ENCODE data around the gene PROC. TPM values are rescaled to one million over a fixed set of nuclear protein-coding genes. Genes with fewer than 3 reads are reported as not detected.

The PROC gene
- total and polyA plus RNA-seq, 9 of the 15 experiments (the other 6 are each of a cell fraction or from before 2014, with no cell fraction given) = not detected

DNA sequence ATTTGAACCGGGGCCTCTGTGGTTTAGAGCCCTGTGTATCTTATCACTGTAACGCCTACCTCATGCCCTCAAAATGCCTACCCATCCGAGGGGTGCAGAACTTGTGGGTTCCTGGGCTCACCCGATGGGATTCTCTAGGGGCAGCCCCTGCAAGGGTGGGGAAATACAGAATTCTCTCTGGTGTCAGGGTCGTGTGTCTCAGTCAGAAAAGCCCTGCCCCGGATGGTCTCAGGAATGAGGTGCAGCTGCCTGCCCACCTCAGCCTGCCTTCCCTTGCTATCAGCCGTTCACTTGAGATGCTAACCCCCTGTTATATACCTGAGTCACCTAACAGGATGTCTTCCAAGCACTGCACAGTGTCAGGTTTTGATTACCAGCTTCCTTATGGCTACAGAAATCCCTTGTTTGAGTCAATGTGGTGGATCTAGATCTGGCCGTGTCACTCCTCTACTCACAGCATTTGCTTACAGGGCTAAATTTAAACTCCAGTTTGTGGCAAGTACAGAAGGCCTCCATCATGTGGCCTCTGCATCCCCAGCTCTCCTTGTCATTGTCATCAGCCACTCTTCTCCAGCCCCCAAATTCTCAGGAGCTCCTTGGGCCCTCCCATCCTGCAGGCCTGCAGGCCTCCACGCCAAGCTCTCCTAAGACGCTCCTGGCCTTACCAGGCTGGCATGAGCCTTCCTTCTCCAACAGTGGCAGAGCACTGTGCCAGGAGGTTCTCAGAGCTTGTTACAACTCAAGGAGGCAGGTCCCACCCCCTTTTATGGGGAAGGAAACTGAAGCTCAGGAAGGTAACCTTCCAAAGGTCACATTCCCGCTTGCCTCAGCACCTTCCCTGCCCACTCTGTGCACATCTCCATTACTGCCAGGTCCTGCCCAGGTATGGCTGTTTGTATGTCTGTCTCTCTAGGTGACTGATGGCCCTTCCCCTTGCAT, 16.2 kb upstream of the PROC start:
- H3K27me3 ChIP-seq (ENCODE audit: control insufficient read depth in 2 of 2, insufficient read depth in 2 of 2, low read length in 2 of 2) = no peaks in the 10 kb centered on the region
- H3K36me3 ChIP-seq (ENCODE audit: control insufficient read depth, insufficient read depth, low read length) = no peaks in the 10 kb centered on the region
- H3K9me3 ChIP-seq (replicated peaks; ENCODE audit: control insufficient read depth, insufficient read depth, low read depth, low read length) = no peaks in the 10 kb centered on the region
- no peaks in the 10 kb centered on the region for H3K9me1 ChIP-seq (ENCODE audit: control insufficient read depth, insufficient read depth, low read length)
- no peaks in the 10 kb centered on the region for H4K20me1 ChIP-seq (replicated peaks; ENCODE audit: control insufficient read depth, insufficient read depth, low read length)
- POLR2A ChIA-PET = interaction anchor here (0.6 to 1.5 kb wide), 2 partner anchors 9 to 38 kb away, joined by 3 read pairs; no protein-coding TSS in a partner anchor
- in situ Hi-C loops (cut with MboI) (no loop called here), intact Hi-C loops (cut with micrococcal nuclease) (no loop called here)
- FAIRE-seq (peak; percentile 42), ATAC-seq (no peak), DNase-seq (ENCODE audit: extremely low read depth in 1 of 4, low spot score in 3 of 4) (no peak)
- peaks cover 16% of the 10 kb centered on the region in 2 experiments for H3K4me1 ChIP-seq (replicated peaks in 1 of 2; ENCODE audit: control insufficient read depth in 2 of 2, insufficient read depth in 2 of 2, low read length in 2 of 2)
- BruUV-seq (replicated peaks) = no TSS peak
- H3K4me3 ChIP-seq = no peak overlapping the region
- no peak overlapping the region for H3K4me2 ChIP-seq (ENCODE audit: insufficient read depth, low read length)
- no peak overlapping the region for H2AFZ ChIP-seq (ENCODE audit: low read depth, low read length)
- 45% methylated on average over 10 of the region's 11 CpGs for WGBS (ENCODE audit: insufficient coverage, low coverage, missing lambda C conversion rate)
- TF ChIP-seq KDM1A (IDR thresholded peaks at IDR 0.05) = peak in 1 of 2 experiments; percentile 42; a peak in 1 of 4 replicates
- no peak for TF ChIP-seq ZNF384 (IDR thresholded peaks at IDR 0.05; ENCODE audit: low read depth, low read length)
- no peak for TF ChIP-seq DIDO1 (tag; IDR thresholded peaks at IDR 0.05; ENCODE audit: low read depth)
- TF ChIP-seq, protein P1, sequence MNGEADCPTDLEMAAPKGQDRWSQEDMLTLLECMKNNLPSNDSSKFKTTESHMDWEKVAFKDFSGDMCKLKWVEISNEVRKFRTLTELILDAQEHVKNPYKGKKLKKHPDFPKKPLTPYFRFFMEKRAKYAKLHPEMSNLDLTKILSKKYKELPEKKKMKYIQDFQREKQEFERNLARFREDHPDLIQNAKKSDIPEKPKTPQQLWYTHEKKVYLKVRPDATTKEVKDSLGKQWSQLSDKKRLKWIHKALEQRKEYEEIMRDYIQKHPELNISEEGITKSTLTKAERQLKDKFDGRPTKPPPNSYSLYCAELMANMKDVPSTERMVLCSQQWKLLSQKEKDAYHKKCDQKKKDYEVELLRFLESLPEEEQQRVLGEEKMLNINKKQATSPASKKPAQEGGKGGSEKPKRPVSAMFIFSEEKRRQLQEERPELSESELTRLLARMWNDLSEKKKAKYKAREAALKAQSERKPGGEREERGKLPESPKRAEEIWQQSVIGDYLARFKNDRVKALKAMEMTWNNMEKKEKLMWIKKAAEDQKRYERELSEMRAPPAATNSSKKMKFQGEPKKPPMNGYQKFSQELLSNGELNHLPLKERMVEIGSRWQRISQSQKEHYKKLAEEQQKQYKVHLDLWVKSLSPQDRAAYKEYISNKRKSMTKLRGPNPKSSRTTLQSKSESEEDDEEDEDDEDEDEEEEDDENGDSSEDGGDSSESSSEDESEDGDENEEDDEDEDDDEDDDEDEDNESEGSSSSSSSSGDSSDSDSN (IDR thresholded peaks at IDR 0.05; ENCODE audit: borderline replicate concordance in 1 of 2, low read depth in 2 of 2, low read length in 2 of 2) = no peak
- peak; percentile 60; the same call in 1 of the 2 replicates for TF ChIP-seq CBFA2T3 (IDR thresholded peaks at IDR 0.05)
- TF ChIP-seq KLF10 (CRISPR knock-in tag; IDR thresholded peaks at IDR 0.05) = no peak
- TF ChIP-seq CBFA2T2 (conservative IDR thresholded peaks at IDR 0.05) = 0 out of 2 replicates have a peak, but pooled peaks have one; percentile 22
- peak; percentile 38; the same call in 1 of the 2 replicates for TF ChIP-seq TCF3 (CRISPR knock-in tag; IDR thresholded peaks at IDR 0.05)
- TF ChIP-seq ZNF316 (IDR thresholded peaks at IDR 0.05) = peak; percentile 35
- 0 out of 2 replicates have a peak, but pooled peaks have one; percentile 22 for TF ChIP-seq C11orf30 (IDR thresholded peaks at IDR 0.05; ENCODE audit: low read depth)
- TF ChIP-seq MEF2A (IDR thresholded peaks at IDR 0.05; ENCODE audit: control insufficient read depth, low read depth, low read length) = 0 out of 2 replicates have a peak, but pooled peaks have one; percentile 19
- TF ChIP-seq NFE2 (IDR thresholded peaks at IDR 0.05; ENCODE audit: low read depth) = peak; percentile 11; the same call in 1 of the 2 replicates
- H3K27ac ChIP-seq (ENCODE audit: extremely low read depth, low read depth, low read length) = no peak overlapping the region
- no peak overlapping the region; a peak in 1 of 4 replicates for H3K9ac ChIP-seq (ENCODE audit: insufficient read depth in 1 of 2, low read depth in 2 of 2, low read length in 2 of 2)
- CTCF ChIA-PET (ENCODE audit: low intra/inter-chr PET ratio) = no interaction called here
- no peaks in the 10 kb centered on the region for H3K79me2 ChIP-seq (ENCODE audit: control insufficient read depth, insufficient read depth, low read length)
